ENCODE measurements around the gene NXT1. TPM values are rescaled to one million over a fixed set of nuclear protein-coding genes. Genes with fewer than 3 reads are reported as not detected.

Gene NXT1
- total and polyA plus RNA-seq, 12 donors, result 9.2 to 43.8 (median 17.2) TPM

DNA sequence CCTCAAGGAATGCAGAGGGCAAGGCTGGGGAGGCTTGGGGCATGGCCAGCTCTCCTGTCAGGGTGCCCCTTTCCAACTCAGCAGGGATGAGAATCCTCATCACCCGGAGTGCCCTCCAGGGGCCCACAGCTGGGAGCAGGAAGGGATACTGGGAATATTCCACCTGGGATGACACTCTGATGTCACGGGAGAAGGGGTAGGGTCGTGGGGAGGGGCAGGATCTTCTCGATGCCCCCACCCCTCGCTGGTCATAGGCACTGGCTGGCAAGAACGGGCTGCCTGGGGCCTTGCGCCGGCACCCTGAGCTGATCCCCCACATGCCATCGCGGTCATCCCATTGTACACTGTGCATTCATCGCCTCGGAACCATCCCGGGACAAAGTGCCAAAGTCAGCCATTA, 10.6 kb upstream of the NXT1 start:
- H3K9me3 ChIP-seq (replicated peaks in 1 of 3), result no peaks in the 10 kb centered on the region

DNA sequence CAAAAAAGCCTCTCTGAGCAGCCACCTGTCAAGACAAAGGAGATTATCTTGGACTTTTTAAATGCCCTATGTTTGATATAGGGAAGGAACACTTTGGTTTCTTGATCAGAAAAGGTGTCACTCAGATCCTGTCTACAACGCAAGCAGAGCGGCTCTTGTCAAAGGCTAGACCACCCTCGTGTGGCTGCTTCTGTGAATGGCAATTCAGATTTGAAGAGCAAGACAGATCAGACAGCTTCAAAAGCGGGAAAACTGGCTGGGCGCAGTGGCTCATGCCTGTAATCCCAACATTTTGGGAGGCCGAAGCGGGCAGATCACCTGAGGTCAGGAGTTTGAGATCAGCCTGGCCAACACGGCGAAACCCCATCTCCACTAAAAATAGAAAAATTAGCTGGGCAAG, 10.1 kb upstream of the NXT1 start:
- TF ChIP-seq POLR2A (IDR thresholded peaks at IDR 0.05), result no peak
- TF ChIP-seq, protein P1, sequence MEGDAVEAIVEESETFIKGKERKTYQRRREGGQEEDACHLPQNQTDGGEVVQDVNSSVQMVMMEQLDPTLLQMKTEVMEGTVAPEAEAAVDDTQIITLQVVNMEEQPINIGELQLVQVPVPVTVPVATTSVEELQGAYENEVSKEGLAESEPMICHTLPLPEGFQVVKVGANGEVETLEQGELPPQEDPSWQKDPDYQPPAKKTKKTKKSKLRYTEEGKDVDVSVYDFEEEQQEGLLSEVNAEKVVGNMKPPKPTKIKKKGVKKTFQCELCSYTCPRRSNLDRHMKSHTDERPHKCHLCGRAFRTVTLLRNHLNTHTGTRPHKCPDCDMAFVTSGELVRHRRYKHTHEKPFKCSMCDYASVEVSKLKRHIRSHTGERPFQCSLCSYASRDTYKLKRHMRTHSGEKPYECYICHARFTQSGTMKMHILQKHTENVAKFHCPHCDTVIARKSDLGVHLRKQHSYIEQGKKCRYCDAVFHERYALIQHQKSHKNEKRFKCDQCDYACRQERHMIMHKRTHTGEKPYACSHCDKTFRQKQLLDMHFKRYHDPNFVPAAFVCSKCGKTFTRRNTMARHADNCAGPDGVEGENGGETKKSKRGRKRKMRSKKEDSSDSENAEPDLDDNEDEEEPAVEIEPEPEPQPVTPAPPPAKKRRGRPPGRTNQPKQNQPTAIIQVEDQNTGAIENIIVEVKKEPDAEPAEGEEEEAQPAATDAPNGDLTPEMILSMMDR (IDR thresholded peaks at IDR 0.05), result peak; percentile 21 to 73 (median 56)
- no peaks in the 10 kb centered on the region for H3K36me3 ChIP-seq (replicated peaks in 1 of 2)
- DNase-seq, result peak in 6 of 7 donors; percentile 43 to 87 (median 60)
- no peak overlapping the region for H3K27ac ChIP-seq
- H3K4me1 ChIP-seq (replicated peaks in 1 of 2), result no peaks in the 10 kb centered on the region
- 16 to 45% (median 39%) methylated on average over 9 of the region's 9 CpGs for WGBS, 4 donors
- intact Hi-C loops (cut with DNase I), result loop anchor here in 1 of 2 donors (10.0 kb wide), 1 partner anchor 646 kb away; no protein-coding TSS in a partner anchor
- H3K9me3 ChIP-seq (replicated peaks in 1 of 3), result no peaks in the 10 kb centered on the region
- H3K4me3 ChIP-seq, result no peak overlapping the region
- no peaks in the 10 kb centered on the region for H3K27me3 ChIP-seq

More for the DNA sequence above, 10.6 kb upstream of the NXT1 start:
- peak overlapping the region in 1 of 5 donors; percentile 29 for H3K27ac ChIP-seq
- DNase-seq, result no peak
- WGBS, 4 donors, result 76 to 92% (median 83%) methylated on average over 6 to 13 of the region's 13 CpGs
- intact Hi-C loops (cut with DNase I), result loop anchor here in 1 of 2 donors (10.0 kb wide), 1 partner anchor 645 kb away; no protein-coding TSS in a partner anchor
- TF ChIP-seq POLR2A (IDR thresholded peaks at IDR 0.05), result no peak
- H3K27me3 ChIP-seq, result no peaks in the 10 kb centered on the region
- no peak overlapping the region for H3K4me3 ChIP-seq
- H3K4me1 ChIP-seq (replicated peaks in 1 of 2), result no peaks in the 10 kb centered on the region
- no peaks in the 10 kb centered on the region for H3K36me3 ChIP-seq (replicated peaks in 1 of 2)

DNA sequence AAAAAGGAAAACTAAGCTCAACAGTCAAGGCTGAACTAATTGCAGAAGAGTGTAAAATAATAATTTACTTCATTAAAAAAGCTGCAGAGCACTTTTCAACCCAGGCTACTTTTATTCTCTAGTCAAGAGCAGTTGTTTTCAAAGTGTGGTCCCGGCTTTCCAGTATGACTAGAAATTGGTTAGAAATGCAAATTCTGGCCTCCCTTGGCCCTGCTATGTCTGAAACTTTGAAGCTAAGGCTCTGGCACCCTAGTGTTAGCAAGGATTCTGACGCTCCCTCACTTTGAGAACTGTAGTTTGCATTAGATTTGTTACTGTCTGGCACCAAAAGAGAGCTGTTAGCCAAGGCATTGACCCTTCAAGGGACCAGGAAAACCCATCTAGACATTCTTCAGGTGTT, 9.5 kb upstream of the NXT1 start:
- H3K36me3 ChIP-seq (replicated peaks in 1 of 2), result no peaks in the 10 kb centered on the region
- DNase-seq, result no peak
- H3K9me3 ChIP-seq (replicated peaks in 1 of 3), result no peaks in the 10 kb centered on the region
- 59 to 70% (median 66%) methylated on average over 2 of the region's 2 CpGs for WGBS, 4 donors
- H3K4me3 ChIP-seq, result no peak overlapping the region
- TF ChIP-seq POLR2A (IDR thresholded peaks at IDR 0.05), result no peak
- TF ChIP-seq, protein P1 (IDR thresholded peaks at IDR 0.05), result no peak
- intact Hi-C loops (cut with DNase I), result loop anchor here in 1 of 2 donors (10.0 kb wide), 1 partner anchor 646 kb away; no protein-coding TSS in a partner anchor
- H3K27ac ChIP-seq, result no peak overlapping the region
- no peaks in the 10 kb centered on the region for H3K27me3 ChIP-seq
- H3K4me1 ChIP-seq (replicated peaks in 1 of 2), result no peaks in the 10 kb centered on the region

DNA sequence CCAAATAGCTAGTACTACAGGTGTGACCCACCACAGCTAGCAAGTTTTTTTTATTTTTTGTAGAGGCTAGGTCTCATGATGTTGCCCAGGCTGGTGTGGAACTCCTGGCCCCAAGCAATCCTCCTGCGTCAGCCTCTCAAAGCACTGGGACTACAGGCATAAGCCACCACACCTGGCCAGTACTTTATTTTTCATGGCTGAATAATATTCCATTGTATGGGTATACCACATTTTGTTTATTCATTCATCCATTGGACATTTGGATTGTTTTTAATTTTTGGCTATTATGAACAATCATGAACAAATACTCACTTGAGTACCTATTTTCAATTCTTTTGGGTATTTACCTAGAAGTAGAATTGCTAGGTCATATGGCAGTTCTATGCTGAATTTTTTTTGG, 7.0 kb upstream of the NXT1 start:
- H3K27me3 ChIP-seq, result no peaks in the 10 kb centered on the region
- H3K4me3 ChIP-seq, result no peak overlapping the region
- H3K27ac ChIP-seq, result no peak overlapping the region
- no peaks in the 10 kb centered on the region for H3K9me3 ChIP-seq (replicated peaks in 1 of 3)
- intact Hi-C loops (cut with DNase I), result loop anchor here in 1 of 2 donors (10.0 kb wide), 1 partner anchor 649 kb away; no protein-coding TSS in a partner anchor
- 85 to 96% (median 91%) methylated on average over 1 of the region's 1 CpG for WGBS, 4 donors
- H3K36me3 ChIP-seq (replicated peaks in 1 of 2), result no peaks in the 10 kb centered on the region
- DNase-seq, result no peak
- TF ChIP-seq, protein P1 (IDR thresholded peaks at IDR 0.05), result no peak
- no peak for TF ChIP-seq POLR2A (IDR thresholded peaks at IDR 0.05)
- H3K4me1 ChIP-seq (replicated peaks in 1 of 2), result no peaks in the 10 kb centered on the region

DNA sequence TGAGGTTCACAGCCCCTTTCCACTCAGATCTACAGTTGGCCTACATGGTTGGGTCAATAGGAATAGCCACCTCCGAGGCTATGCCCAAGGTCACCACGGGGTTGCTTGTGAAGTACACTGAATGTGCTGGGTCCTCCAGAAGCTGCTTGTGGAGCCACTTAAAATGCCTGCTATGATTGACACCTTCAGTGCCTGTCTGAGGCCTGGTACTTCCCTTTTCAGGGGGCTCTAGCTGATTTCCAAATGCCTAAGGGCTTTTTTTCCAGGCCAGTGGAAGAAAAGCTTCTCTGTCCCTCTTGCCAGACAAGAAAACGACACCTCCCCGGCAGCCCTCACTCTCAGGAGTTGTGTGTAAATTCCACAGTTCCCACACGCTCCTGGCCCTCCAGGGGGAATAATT, 6.3 kb upstream of the NXT1 start:
- intact Hi-C loops (cut with DNase I), result loop anchor here in 1 of 2 donors (10.0 kb wide), 1 partner anchor 650 kb away; no protein-coding TSS in a partner anchor
- H3K27ac ChIP-seq, result no peak overlapping the region
- WGBS, 4 donors, result 61 to 80% (median 70%) methylated on average over 4 to 5 of the region's 5 CpGs
- TF ChIP-seq POLR2A (IDR thresholded peaks at IDR 0.05), result no peak
- TF ChIP-seq, protein P1 (IDR thresholded peaks at IDR 0.05), result no peak
- H3K36me3 ChIP-seq (replicated peaks in 1 of 2), result no peaks in the 10 kb centered on the region
- no peak overlapping the region for H3K4me3 ChIP-seq
- DNase-seq, result no peak
- no peaks in the 10 kb centered on the region for H3K27me3 ChIP-seq
- no peaks in the 10 kb centered on the region for H3K9me3 ChIP-seq (replicated peaks in 1 of 3)
- peaks cover 0 to 3% of the 10 kb centered on the region in 2 donors for H3K4me1 ChIP-seq (replicated peaks in 1 of 2)
